ENCODE data around the gene MED27.

DNA sequence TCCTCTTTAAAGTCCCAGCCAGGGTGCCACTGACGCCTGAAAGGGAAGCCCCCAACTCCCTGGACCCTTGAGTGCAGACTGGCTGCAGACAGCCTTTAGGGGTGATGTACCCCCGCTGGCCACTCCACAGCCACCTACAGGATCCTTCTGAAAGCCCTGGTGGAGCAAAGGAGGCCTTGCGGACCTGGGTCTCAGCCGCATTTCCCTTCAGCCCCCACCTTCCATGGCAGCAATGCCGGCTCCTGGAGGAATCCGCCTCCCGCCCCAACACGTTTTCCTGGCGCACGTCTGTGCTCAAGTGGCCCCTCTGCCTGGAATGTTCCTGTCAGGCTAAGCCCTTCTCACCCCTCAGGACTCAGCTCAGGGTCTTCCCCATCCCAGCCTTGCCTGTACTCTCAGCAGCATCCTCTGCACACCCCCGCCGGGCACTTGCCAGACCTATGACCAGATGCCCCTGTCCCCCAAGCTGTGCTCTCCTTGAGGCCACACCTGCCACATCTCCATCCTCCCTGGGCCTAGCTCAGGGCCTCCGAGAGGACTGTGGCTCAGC, 205.7 kb downstream of the MED27 start:
- TF ChIP-seq ATF2 (CRISPR knock-in tag; IDR thresholded peaks at IDR 0.05) (no peak), PAF1 (CRISPR knock-in tag; IDR thresholded peaks at IDR 0.05) (no peak), TAF1 (CRISPR knock-in tag; IDR thresholded peaks at IDR 0.05) (no peak), MBNL3 (CRISPR knock-in tag; conservative IDR thresholded peaks at IDR 0.05) (no peak), ZNF609 (CRISPR knock-in tag; IDR thresholded peaks at IDR 0.05; ENCODE audit: borderline replicate concordance) (no peak)
- TF ChIP-seq, protein P1, sequence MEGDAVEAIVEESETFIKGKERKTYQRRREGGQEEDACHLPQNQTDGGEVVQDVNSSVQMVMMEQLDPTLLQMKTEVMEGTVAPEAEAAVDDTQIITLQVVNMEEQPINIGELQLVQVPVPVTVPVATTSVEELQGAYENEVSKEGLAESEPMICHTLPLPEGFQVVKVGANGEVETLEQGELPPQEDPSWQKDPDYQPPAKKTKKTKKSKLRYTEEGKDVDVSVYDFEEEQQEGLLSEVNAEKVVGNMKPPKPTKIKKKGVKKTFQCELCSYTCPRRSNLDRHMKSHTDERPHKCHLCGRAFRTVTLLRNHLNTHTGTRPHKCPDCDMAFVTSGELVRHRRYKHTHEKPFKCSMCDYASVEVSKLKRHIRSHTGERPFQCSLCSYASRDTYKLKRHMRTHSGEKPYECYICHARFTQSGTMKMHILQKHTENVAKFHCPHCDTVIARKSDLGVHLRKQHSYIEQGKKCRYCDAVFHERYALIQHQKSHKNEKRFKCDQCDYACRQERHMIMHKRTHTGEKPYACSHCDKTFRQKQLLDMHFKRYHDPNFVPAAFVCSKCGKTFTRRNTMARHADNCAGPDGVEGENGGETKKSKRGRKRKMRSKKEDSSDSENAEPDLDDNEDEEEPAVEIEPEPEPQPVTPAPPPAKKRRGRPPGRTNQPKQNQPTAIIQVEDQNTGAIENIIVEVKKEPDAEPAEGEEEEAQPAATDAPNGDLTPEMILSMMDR (CRISPR knock-in tag; IDR thresholded peaks at IDR 0.05): no peak
